GM12878 (cell line): ENCODE data around the gene MCC. TPM values are rescaled to one million over a fixed set of nuclear protein-coding genes. Genes with fewer than 3 reads are reported as not detected.

Experiments
- ATAC-seq: fragments of 200-7000 bp; cut with Tn5 transposase; 3 replicates; pipeline ENCODE4 v1.9.1; 2020; ENCODE audit warnings: mild to moderate bottlenecking, moderate library complexity
- BruUV-seq: library from RNA; stranded (reverse); fragments of 400-500 nt; replicated peaks from 2 replicates; lab custom pipeline; 2021; lab: Mats Ljungman, UMichigan
- CTCF ChIA-PET: fragments of 300-600 bp; sonication (Branson Sonifier 250); formaldehyde crosslinking; extraction: SDS; loops from one replicate; lab custom pipeline; 2021; ENCODE audit warnings: inconsistent platforms; lab: Yijun Ruan, JAX
- POLR2A ChIA-PET: fragments of 350-600 bp; formaldehyde crosslinking; extraction: SDS; loops from one replicate; lab custom pipeline; 2021; ENCODE audit warnings: inconsistent platforms; lab: Charles Lee
- RAD21 ChIA-PET: fragments of 300-600 bp; sonication (Branson Sonifier 250); formaldehyde crosslinking; loops from one replicate; lab custom pipeline; 2023; ENCODE audit warnings: antibody characterized with exemption; ENCODE audit not compliant: unreplicated experiment; lab: Charles Lee
- SMC1A ChIA-PET: fragments of 300-600 bp; sonication (Branson Sonifier 250); formaldehyde crosslinking; loops from one replicate; lab custom pipeline; 2023; ENCODE audit not compliant: unreplicated experiment, uncharacterized antibody; lab: Charles Lee
- DNase-seq: peaks from one replicate; pipeline ENCODE4 v3.0.0-alpha.2; 2011; ENCODE audit warnings: low read depth, low spot score
- FAIRE-seq: peaks from 3 replicates; lab custom pipeline; 2011; peaks lifted over from hg19 to GRCh38; lab: Jason Lieb, UNC
- H2AFZ ChIP-seq: 2 replicates; pipeline ENCODE4 v1.6.0; 2011; ENCODE audit warnings: low read depth, low read length, control low read depth; ENCODE audit not compliant: control insufficient read depth
- H3K27ac ChIP-seq: 2 replicates; pipeline ENCODE4 v1.5.1; 2011; ENCODE audit warnings: control low read depth; ENCODE audit not compliant: control insufficient read depth, insufficient read depth
- H3K27me3 ChIP-seq, 2 experiments: replicated peaks in 1 of 2; 2 replicates each; pipeline versions ENCODE4 v1.6.0 to v1.6.1; 2011; ENCODE audit warnings: low read length in 1 of 2; ENCODE audit not compliant: control insufficient read depth in 2 of 2, insufficient read depth in 2 of 2
- H3K36me3 ChIP-seq, 2 experiments: 2 replicates each; pipeline ENCODE4 v1.5.1; 2011; ENCODE audit warnings: low read length in 1 of 2; ENCODE audit not compliant: control insufficient read depth in 2 of 2, insufficient read depth in 2 of 2
- H3K4me1 ChIP-seq: 2 replicates; pipeline ENCODE4 v1.6.1; 2011; ENCODE audit warnings: mild to moderate bottlenecking, low read length, moderate library complexity, mixed read lengths; ENCODE audit not compliant: control insufficient read depth, insufficient read depth
- H3K4me2 ChIP-seq: 2 replicates; pipeline ENCODE4 v1.6.0; 2011; ENCODE audit warnings: control low read depth; ENCODE audit not compliant: control insufficient read depth, insufficient read depth
- H3K4me3 ChIP-seq: fragments of 200-600 bp; sonication (generic); 2 replicates; pipeline ENCODE4 v1.5.1; 2016
- H3K79me2 ChIP-seq: 2 replicates; pipeline ENCODE4 v1.6.0; 2011; ENCODE audit warnings: low read length; ENCODE audit not compliant: control insufficient read depth, insufficient read depth
- H3K9ac ChIP-seq: 2 replicates; pipeline ENCODE4 v1.8.0; 2011; ENCODE audit warnings: low read length, control low read depth, mixed read lengths; ENCODE audit not compliant: control insufficient read depth, insufficient read depth
- H3K9me3 ChIP-seq: replicated peaks from 3 replicates; pipeline ENCODE4 v1.5.1; 2011; ENCODE audit warnings: mild to moderate bottlenecking, low read length; ENCODE audit not compliant: control insufficient read depth, insufficient read depth
- H4K20me1 ChIP-seq: 2 replicates; pipeline ENCODE4 v1.6.0; 2011; ENCODE audit not compliant: control insufficient read depth, insufficient read depth
- BHLHE40 ChIP-seq, 2 experiments: fragments of 450-650 bp in 1 of 2; IDR thresholded peaks; 2 replicates each; pipeline ENCODE4 v1.6.1; 2011 to 2017; ENCODE audit warnings: low read depth in 2 of 2, borderline replicate concordance in 1 of 2, improper control_type of control experiment in 1 of 2, low read length in 1 of 2, mild to moderate bottlenecking in 1 of 2
- BMI1 ChIP-seq: fragments of 450-650 bp; IDR thresholded peaks from 2 replicates; pipeline ENCODE4 v1.6.1; 2016; ENCODE audit warnings: mild to moderate bottlenecking, moderate library complexity, borderline replicate concordance
- SREBF2 ChIP-seq: IDR thresholded peaks from 2 replicates; pipeline ENCODE4 v1.6.1; 2012; ENCODE audit warnings: mild to moderate bottlenecking, low read length
- whole genome bisulfite sequencing: methylation state at CpG from one replicate; pipeline ENCODE4 v1.1.6; 2016; ENCODE audit warnings: low lambda C conversion rate; ENCODE audit not compliant: insufficient replicate concordance, insufficient coverage; ENCODE audit errors: missing lambda C conversion rate; 5-methylcytosine and 5-hydroxymethylcytosine counted together
- in situ Hi-C: fragments of 300-500 bp; cut with MboI; formaldehyde crosslinking; loops from 9 replicates; pipeline ENCODE4 v1.14.3; 2018; ENCODE audit warnings: mixed read lengths
- intact Hi-C: fragments of 100-400 bp; cut with micrococcal nuclease; formaldehyde crosslinking; loops from one replicate; pipeline ENCODE4 v1.14.2; 2022; ENCODE audit not compliant: unreplicated experiment
- polyA plus RNA-seq, 11 experiments: library from polyadenylated mRNA; depleted of rRNA in 4 of 11; unstranded in 6 of 11; stranded (reverse) in 5 of 11; fragments of >200 nt; fragmentation: Nextera tagmentation in 4 of 11; fragmentation: Illumina TruSeq in 1 of 11; extraction: Ambion mirVana in 4 of 11; extraction: Trizol in 1 of 11; gene quantifications; 1 replicate in 1 of 11; 2 replicates in 10 of 11; pipeline versions ENCODE4 v1.2.1 to v1.2.3, GENCODE V29; 2011 to 2016; ENCODE audit warnings: inconsistent platforms in 2 of 11, missing spikeins in 2 of 11, low read depth in 1 of 11
- total RNA-seq, 4 experiments: library from RNA; depleted of rRNA in 3 of 4; stranded (reverse); fragments of >200 nt in 3 of 4; fragmentation: Illumina TruSeq in 1 of 4; extraction: Trizol in 1 of 4; gene quantifications; 2 replicates each; pipeline versions ENCODE4 v1.2.1 to v1.2.3, GENCODE V29; 2013 to 2021
- TF ChIP-seq, protein P1 (sequence below): IDR thresholded peaks from 2 replicates; pipeline ENCODE4 v1.6.1; 2012; ENCODE audit warnings: low read length, inconsistent platforms
- TF ChIP-seq, protein P2 (sequence below): fragments of 150-350 bp; IDR thresholded peaks from 2 replicates; pipeline ENCODE4 v1.6.1; 2014; ENCODE audit warnings: mild to moderate bottlenecking, low read depth, low read length

The MCC gene
- total and polyA plus RNA-seq, 10 of the 15 experiments (the other 5 are each of a cell fraction or from before 2014, with no cell fraction given) = 0.03 to 0.86 (median 0.16) TPM

DNA sequence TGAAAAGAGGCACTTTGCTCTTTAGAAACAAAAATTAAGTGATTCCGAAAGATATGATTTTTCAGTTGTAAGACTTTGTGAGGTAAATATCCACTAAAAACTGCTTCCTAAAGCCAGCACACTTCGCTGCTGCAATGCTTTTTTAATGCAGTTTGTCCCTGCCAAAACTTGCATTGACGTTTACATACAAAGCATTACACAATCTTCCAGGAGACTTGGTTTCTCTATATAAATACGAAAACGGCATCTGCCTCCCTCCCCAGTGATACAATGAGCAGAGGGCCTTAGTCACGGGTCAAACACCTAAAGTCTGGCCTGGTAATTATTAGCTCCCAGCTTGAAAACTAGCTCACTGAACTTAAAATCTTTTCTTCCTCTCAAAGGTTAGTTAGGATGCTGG, 224.2 kb downstream of the MCC start:
- TF ChIP-seq SREBF2 (no peak), BHLHE40 (IDR thresholded peaks at IDR 0.05; ENCODE audit: borderline replicate concordance in 1 of 2, low read depth in 2 of 2, low read length in 1 of 2) (no peak), BMI1 (no peak)
- TF ChIP-seq, protein P1, sequence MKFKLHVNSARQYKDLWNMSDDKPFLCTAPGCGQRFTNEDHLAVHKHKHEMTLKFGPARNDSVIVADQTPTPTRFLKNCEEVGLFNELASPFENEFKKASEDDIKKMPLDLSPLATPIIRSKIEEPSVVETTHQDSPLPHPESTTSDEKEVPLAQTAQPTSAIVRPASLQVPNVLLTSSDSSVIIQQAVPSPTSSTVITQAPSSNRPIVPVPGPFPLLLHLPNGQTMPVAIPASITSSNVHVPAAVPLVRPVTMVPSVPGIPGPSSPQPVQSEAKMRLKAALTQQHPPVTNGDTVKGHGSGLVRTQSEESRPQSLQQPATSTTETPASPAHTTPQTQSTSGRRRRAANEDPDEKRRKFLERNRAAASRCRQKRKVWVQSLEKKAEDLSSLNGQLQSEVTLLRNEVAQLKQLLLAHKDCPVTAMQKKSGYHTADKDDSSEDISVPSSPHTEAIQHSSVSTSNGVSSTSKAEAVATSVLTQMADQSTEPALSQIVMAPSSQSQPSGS = no peak
- TF ChIP-seq, protein P2, sequence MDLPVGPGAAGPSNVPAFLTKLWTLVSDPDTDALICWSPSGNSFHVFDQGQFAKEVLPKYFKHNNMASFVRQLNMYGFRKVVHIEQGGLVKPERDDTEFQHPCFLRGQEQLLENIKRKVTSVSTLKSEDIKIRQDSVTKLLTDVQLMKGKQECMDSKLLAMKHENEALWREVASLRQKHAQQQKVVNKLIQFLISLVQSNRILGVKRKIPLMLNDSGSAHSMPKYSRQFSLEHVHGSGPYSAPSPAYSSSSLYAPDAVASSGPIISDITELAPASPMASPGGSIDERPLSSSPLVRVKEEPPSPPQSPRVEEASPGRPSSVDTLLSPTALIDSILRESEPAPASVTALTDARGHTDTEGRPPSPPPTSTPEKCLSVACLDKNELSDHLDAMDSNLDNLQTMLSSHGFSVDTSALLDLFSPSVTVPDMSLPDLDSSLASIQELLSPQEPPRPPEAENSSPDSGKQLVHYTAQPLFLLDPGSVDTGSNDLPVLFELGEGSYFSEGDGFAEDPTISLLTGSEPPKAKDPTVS = no peak
- Histone ChIP-seq H3K79me2 (no peaks in the 10 kb centered on the region), H4K20me1 (no peaks in the 10 kb centered on the region), H3K27ac (no peak overlapping the region), H3K4me1 (no peaks in the 10 kb centered on the region), H3K9me3 (no peaks in the 10 kb centered on the region), H3K4me3 (no peak overlapping the region), H3K4me2 (no peak overlapping the region), H3K36me3 (no peaks in the 10 kb centered on the region), H3K9ac (no peak overlapping the region), H2AFZ (no peak overlapping the region), H3K27me3 (no peaks in the 10 kb centered on the region; a peak in 2 of 4 replicates)
- FAIRE-seq = no peak
- ChIA-PET POLR2A (no interaction called here), CTCF (no interaction called here), SMC1A (no interaction called here), RAD21 (no interaction called here)
- intact Hi-C loops = no loop called here
- 45% methylated on average over 6 of the region's 6 CpGs for WGBS
- in situ Hi-C loops = no loop called here
- BruUV-seq = no TSS peak
- no peak for DNase-seq
- no peak for ATAC-seq
